Suppressor macrophage (primary cell): ENCODE data around the gene RABL3.
"Not testable (repeated sequence)": the region's sequence is repeated elsewhere in the genome, so short reads cannot be mapped to it uniquely, and the experiment has no call there.

Source experiments
- DNase-seq, 4 experiments: peaks; one replicate each; pipeline ENCODE4 v3.0.0-alpha.2; 2020 to 2022

RABL3 gene

DNA sequence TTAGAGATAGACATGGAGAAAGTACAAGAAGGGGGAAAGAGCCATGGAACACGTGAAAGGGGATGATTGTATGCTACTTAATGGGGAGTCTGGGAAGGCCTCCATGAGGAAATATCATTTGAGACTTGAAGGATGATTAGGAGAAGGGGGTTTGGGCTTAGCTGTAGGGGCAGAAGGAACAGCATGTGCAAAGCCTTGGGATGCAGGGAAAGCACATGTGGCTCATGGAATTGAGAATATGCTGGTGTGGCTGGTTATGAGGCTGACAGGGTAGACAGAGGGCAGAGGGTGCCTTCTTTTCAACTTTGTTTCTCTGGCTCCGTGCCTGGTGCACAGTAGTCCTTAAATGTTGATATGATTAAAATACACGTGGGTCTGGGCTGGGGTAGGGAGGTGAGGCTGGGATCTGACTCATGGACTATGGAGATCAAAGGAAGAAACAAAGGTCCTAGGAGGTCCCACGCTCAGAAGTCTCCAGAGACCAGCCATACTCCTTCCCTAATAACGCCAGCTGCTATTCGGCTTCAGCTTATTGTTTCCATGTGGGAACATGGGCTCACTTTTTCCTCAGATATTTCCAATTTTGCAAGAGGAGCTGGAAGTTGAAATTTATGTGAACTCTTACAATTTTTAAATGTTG lies 1.4 kb upstream of the RABL3 start:
- no peak for DNase-seq

DNA sequence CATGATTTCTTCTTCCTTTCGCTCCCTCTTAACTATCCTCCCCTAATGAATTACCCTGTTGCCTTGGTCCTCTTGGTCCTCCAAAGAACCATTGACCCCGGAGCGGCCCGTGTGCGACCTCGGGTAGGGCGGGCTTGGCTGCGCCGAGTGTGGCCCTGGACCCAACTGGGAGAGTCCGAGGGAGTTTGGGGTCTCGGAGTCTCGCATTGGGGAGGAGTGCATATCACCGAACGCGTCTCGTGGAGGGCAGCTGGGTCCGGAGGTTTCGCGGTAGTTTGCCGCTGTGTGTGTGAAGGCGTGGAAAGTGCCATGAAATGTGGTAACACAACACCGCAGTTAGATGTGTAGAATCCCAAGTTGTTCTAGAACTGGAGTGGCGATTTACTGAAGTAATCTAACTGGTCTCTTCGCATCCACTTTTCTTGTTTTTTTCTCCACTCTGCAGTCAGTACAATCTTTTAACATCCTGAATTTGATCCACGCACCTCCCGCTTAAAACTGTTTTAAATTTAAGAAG lies 591 bp upstream of the RABL3 start:
- peak in 2 of 4 experiments; percentile 44 to 49 for DNase-seq

DNA sequence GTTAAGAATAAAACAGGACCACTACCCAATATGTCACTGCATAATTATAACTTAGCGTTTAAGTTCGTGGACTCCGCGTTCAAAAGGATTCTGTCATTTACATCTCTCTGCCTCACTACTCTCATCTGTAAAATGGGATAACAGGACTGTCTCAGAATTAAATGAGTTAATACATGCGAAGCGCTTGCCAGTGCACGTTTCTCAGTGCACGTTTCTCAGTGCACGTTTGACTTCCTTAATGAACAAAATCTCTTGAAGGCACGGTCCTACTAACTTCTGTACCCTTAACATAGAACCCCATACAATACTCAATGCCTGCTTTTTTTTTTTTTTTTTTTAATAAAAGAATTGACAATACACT lies 499 bp downstream of the RABL3 start:
- DNase-seq = peak in 1 of 4 experiments; percentile 45

DNA sequence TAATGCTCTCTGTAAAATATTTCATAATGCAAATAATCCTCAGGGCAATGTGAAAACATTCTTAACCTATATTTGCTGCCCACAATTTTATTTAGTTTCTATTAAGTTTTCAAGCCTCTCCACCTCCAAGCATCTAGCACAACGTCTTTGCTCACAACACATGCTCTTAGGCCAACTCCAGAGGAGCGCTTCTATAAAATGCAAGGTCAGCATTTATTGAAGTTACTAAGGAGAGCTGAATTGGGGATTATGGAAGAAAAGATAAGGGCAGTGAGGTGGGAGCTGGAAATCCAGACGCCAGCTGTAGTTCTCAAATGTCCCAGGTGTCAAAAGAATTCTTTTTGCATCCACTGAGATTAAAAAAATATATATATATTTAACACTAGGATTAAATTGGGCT lies 996 bp downstream of the RABL3 start:
- no peak for DNase-seq

DNA sequence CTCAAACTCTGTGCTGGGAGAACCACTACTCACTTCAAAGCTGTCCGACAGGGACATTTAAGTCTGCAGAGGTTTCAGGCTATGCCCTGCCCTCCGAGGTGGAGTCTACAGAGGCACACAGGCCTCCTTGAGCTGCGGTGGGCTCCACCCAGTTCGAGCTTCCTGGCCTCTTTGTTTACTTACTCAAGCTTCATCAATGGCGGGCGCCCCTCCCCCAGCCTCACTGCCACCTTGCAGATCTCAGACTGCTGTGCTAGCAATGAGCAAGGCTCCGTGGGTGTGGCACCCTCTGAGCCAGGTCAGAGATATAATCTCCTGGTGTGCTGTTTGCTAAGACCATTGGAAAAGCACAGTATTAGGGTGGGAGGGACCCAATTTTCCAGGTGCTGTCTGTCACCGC lies 4.3 kb downstream of the RABL3 start:
- DNase-seq = not testable (repeated sequence)

DNA sequence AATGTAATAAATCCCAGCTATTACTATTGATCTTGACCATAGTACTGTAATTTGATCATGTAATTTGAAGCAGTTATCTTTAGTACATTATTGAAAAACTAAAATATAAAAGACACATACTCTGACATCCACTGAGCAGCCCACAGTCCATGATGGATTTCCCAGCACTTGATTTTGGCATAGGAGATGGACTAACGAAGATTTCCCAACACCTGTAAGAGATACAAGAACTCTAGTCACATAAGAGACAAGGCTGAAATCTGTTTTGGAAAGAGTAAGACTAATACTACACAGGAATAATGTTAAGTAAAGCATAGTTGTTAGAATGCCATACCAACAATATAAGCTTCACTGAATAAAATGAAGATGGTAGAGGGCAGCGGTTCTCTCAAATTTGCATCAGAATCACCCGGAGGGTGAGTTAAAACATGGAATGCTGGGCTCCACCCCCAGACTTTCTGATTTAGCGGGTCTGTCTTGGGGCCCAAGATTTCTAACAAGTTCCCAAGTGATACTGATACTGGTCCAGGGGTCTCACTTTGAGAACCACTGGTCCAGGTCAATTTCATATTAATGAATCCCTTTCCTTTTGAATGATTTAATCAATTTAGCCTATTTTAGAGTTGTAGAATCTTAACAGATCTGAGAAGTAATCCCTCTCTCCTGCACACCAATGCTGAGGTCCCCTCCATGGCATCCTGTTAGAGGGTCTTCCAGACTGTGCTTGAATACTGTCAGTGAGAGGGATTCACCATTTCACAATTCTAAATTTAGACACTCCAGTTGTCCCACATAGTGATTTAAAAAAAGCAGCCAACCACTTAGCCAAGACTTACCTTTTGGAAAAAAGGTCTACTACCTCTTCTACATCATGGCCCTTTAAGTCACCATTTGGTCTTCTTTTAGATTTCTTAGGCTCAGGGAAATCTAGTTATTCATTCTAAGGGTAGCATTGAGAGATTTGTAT lies 11.5 kb downstream of the RABL3 start:
- no peak for DNase-seq

DNA sequence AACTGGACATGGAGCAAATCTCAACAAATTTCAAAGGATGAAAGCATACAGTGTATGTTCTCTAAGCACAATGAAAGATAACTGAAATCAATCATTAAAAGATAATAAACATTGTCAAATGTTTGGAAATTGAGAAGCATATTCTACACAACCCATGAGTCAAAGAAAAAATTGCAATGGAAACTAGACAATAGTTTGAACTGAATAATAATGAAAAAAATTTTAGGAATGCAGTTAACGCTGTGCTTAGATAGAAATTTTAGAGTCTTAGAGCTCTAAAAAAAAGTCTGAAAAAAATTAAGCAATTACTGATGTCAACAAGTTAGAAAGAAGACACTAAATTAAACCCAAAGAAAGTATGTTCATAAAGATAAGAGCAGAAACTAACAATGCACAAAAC lies 15.5 kb downstream of the RABL3 start:
- no peak for DNase-seq

DNA sequence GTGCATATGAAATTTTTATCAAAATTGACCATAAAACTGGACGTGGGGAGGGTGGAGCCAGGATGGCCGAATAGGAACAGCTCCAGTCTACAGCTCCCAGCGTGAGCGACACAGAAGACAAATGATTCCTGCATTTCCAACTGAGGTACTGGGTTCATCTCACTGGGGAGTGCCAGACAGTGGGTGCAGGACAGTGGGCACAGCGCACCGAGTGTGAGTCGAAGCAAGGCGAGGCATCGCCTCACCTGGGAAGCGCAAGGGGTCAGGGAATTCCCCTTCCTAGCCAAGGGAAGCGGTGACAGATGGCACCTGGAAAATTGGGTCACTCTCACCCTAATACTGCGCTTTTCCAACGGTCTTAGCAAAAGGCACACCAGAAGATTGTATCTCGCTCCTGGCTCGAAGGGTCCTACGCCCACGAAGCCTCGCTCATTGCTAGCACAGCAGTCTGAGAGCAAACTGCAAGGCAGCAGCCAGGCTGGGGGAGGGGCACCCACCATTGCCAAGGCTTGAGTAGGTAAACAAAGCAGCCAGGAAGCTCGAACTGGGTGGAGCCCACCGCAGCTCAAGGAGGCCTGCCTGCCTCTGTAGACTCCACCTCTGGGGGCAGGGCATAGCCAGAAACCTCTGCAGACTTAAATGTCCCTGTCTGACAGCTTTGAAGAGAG lies 23.0 kb downstream of the RABL3 start:
- not testable (repeated sequence) for DNase-seq

DNA sequence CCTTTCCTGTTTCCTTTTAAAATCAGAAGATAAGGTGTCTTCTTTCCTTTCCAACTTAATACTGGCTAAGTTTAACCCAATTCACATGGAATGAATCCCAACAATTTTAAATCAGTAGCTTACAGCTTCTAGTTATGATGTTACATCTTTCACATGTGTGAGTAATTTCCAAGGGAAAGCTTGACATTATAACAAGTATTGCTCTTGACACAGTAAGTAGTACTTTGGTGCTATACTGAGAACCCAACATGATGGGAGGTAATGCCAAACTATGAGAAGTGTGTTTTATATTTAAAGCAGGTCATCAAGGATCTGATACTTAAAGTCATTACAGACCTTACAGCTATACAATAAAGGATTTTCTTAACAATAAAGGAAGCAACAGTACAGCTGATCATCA lies 29.1 kb downstream of the RABL3 start:
- DNase-seq = no peak

DNA sequence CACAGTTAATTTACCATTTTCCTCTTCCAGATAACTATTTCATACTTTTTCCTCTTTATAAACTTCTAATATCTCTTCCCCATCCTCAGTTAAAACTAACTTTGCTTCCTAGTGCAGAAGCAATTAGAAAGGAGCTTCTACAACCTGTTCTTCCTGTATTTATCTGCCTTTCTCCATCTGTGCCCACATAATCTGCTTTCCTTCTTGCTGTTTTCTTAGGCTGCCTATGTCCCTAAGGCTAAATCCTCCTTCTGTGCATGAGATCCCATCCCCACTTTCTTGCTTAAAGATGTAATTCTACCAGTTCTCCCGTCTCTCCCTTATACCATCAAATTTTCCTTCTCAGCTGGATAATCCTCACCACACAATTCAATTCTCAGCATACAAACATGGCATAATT lies 31.9 kb downstream of the RABL3 start:
- DNase-seq = no peak

DNA sequence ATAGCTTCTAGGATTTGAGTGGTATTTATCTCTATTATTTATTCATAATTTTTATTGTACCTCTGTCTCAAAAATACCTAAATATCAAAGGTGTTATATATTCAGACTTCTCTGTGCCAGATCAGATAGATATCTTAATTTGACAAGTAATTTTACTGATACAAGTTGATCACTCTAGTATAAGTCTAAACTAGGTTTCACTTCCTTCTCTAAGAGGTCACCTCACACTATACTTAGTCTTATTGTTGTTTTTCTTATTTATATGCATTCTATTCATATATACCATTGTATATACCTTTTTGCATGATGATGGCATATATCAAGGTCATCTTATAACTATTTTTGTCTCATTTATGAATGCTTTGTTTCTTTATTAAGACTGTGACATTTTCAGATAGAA lies 33.9 kb downstream of the RABL3 start:
- DNase-seq = no peak

DNA sequence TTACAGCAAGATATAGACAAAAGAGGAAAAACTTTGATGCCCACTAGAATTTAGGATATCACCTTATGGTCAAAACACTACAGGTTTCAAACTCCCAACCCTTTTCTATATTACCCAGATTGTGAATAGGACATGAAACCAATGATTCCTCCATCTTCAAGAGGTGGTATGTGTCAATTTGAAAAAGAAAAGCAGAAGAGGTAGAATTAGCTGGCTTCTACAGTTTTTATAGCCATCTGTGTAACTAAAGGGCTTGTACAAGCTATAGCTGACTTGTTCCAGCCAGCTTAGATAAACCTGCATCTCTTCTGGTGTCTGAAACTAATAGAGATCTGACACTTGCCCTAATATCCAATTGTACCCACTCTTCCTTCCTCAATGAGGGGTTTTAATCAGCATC lies 35.4 kb downstream of the RABL3 start:
- DNase-seq = no peak

DNA sequence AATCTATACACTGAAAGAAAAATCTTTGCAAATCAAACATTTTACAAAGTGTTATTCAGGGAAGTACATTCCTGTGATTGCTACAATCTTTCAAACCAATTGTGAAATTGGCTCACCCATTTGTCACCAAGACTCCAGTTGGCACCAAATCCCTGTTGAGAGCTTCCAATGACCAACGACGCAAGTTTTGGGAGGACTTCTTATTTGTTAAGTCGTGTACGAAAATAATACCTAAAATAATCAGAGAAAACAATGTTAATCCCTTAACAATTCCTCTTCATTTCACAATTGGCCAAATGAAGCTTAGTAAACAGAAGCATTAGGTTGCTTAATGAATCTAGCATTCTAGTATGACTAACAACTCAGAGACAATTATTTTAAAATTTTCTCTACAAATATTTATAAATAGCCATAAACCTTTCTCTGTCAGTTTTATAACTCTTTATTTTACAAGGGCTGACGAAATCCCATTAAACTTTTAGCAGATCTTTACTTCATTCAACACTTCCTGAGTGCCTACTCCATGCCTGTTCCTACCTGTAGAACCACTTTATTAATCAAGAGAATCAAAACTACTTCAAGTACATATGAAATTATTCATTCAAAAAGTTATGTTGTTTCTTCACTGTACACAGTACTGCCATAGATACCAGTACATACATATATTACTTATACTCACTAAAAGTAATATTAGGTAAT lies 36.3 kb downstream of the RABL3 start:
- no peak for DNase-seq

DNA sequence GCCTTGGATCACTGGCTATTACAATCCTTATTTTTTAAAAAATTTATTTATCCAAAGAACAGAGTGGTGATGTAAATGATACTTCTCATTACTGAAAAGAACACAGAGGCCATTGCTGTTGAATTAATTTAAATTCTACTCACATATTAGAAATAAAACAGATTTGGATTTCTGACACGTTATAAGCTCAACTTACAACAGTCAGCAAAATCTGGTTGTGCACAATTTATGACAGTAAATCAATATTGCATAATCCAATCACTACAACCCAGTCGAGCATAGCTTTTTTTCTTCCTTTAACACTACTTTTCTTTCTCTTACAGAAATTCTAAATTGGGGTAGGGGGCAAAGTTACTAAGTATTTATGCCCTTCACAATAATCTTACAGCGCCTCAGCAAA lies 43.0 kb downstream of the RABL3 start:
- no peak for DNase-seq

DNA sequence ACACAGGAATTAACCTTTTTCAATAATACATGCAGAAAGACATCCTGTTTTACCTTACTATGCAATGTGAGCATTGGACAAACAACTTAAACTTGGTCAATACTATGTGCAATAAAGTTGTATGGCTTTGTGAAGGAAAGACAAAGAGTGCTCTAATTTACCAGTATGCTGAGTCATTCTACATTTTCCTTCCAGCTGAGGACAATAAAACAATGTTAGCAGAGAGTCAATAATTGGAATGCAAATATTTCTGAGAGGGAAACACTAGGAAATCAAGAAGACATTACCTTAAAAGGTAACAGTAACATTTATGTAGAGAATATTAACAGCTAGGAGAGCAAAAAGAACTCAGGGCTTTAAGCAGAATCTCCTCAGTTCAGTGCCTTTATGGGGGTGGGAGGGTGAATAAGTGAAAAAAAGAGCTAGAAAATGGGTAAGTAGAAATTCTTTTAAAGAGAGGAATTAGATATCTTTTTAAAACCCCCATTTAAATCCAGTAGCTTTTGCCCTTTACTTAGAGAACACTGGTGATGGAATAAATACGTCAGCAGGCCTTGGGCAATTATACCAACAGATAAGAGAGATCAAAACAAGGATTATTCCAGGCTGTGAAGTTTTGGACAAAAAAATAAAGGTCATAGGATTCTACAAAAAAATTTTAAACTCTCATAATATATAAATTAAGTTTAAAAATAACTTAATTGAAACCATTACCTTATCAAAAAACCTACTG lies 48.7 kb downstream of the RABL3 start:
- no peak for DNase-seq

DNA sequence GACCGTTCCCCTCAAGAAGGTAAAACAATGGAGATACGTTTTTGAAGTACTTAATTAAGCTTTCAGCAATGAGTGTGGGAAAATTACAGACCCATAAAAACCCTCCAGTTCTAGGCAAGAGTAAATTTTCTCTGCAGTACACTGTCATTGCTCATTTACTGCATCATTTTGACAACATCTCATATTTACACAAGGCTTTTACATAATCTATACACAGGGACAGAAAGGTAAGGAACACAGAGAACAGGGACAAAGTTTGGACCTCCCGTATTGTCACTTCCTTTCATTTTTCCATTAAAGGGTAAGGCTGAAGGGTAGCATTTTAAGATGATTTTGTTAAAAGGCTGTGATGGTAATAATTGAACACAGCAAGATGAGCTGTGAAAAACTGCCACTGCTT lies 52.9 kb downstream of the RABL3 start:
- DNase-seq = no peak

DNA sequence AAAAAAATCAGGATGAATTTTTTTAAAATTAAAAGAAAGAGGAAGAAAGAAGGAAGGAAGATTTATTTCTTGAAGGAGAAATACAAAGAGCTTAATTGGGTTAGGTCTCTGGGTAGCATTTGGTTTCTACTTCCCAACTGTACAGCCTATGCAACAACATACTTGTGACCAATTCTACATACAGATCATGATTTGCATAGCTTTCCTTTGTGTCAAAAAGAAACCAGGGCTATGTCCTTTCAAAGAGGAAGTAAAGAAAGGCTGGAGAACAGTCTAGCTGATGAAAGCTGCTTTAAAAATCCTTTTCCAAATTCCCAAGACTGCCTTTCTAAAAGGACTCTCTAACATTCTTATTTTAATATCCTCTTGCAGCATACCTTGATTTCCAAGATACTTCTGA lies 54.2 kb downstream of the RABL3 start:
- DNase-seq = peak; percentile 44 to 86 (median 61)

DNA sequence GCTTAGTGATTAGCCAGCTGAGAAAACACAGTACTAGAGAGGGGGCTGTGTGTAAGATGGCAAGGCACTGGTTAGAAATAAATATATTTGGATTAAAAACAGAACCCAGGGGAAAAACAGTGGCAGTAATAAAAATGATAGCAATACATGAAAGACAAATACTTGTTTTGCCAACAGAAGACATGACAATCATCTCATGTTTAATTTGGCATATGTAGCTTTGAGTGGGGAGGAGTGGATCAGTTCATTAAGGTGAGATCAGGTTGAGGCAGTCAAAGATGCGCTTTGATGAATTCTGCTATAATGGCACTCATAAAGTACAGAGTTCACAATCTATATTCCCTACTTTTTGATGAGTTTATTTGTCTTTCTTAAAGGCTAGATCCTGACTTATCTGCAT lies 56.9 kb downstream of the RABL3 start:
- no peak for DNase-seq

DNA sequence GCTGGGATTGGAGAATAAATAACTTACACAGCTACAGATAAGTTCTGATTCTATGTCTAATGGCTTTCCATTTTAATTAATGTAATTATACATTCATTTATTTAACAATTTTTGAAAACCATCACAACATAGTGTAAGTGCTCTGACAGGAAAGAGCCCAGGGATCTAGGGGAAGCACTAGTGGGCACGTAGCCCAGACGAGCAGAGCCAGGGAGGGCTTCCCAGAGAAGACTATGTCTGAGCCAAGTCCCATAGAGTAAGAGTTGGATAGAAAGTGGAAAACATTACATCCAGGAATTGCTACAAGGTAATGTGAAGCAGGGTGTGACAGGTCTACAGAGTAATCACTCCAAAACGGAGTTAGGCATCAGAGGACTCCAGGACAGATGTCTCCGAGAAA lies 57.4 kb downstream of the RABL3 start:
- no peak for DNase-seq

DNA sequence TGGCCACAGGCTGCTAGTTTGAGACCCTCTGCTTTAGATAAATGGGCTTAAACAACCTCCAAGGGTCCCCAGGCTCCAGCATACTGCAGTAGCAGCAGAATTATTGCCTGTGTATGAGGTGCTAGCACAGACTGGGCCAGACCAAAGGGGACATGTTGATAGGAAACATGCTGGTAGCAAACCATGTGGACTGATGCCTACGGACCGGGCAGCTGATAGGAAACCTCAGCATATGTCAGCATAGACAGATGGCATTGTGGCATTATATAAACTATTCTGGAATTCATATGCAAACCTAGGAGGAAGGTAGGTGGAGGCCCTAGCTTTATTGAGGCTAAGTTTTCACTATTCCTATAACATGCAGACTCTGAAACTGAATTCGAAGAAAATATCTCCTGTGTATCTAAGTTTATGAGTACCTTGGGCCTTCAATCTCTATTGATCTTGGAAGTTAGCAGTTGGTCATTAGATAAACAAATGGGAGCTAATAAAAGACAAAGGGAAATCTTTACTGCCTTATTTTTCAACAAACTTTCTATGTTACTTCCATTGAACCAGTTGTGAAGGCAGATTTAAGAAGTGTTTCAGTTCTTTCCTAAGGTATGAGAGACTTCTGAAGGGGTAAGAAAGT lies 58.5 kb downstream of the RABL3 start:
- DNase-seq = no peak

DNA sequence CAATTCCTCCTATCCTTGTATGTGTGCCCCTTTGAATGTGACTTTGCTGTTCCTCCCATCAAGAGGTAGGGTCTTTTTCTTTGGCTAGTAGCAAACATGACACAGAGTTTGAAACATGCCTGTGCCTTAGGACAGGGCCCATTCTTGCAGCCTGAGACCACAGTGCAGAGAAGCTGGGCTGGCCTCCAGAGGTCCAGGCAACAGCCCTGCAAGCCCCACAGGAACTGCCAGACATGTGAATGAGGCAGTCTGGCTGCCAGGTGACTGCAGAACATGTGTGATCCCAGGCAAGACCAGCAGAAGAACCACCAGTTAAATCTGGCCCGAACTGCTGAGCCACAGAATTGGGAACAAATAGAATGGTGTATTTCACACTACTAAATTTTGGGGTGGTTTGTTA lies 59.1 kb downstream of the RABL3 start:
- DNase-seq = no peak
